ENCODE measurements around the gene SRGAP3.

DNA sequence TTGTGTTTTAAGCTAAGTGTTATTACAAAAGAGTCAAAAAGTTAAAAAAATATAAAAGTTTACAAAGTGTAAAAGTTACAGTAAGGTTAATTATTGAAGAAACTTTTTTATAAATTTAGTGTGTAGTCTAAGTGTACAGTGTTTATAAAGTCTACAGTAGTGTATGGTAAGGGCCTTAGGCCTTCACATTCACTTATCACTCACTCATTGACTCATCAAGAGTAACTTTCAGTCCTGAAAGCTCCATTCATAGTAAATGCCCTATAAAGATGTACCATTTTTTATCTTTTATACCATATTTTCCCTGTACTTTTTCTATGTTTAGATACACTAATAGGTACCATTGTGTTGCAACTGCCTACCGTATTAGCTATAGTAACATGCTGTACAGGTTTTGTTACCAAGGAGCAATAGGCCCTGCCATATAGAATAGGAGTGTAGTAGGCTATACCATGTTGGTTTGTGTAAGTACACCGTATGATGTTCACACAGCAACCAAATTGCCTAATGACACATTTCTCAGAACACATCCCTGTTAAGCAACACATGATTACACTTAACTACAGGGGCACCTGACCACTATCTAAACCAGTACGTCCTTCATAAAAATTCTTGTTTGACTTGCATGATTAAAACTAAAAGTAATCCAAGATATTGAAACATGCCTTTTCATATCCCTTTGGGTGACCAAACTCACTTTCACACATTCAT, 303.4 kb downstream of the SRGAP3 start:
- no peak for TF ChIP-seq POLR2A (IDR thresholded peaks at IDR 0.05)
- TF ChIP-seq, protein P1, sequence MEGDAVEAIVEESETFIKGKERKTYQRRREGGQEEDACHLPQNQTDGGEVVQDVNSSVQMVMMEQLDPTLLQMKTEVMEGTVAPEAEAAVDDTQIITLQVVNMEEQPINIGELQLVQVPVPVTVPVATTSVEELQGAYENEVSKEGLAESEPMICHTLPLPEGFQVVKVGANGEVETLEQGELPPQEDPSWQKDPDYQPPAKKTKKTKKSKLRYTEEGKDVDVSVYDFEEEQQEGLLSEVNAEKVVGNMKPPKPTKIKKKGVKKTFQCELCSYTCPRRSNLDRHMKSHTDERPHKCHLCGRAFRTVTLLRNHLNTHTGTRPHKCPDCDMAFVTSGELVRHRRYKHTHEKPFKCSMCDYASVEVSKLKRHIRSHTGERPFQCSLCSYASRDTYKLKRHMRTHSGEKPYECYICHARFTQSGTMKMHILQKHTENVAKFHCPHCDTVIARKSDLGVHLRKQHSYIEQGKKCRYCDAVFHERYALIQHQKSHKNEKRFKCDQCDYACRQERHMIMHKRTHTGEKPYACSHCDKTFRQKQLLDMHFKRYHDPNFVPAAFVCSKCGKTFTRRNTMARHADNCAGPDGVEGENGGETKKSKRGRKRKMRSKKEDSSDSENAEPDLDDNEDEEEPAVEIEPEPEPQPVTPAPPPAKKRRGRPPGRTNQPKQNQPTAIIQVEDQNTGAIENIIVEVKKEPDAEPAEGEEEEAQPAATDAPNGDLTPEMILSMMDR (IDR thresholded peaks at IDR 0.05), result no peak

All from testis (tissue), 2 donors.